GM18498 (cell line): Measurements from ENCODE around the gene STK38L.

Source experiments
- ATAC-seq: cut with Tn5 transposase; IDR thresholded peaks from one replicate; pipeline ENCODE4 v1.9.1; 2021; ENCODE audit warnings: mild to moderate bottlenecking, moderate library complexity; ENCODE audit not compliant: unreplicated experiment

The STK38L gene

GRCh38 chr12:27276275-27276674 lies 32.2 kb downstream of the STK38L start:
- ATAC-seq = no peak

GRCh38 chr12:27277846-27278260 lies 33.8 kb downstream of the STK38L start:
- ATAC-seq = peak; percentile 73

GRCh38 chr12:27279826-27280225 lies 35.7 kb downstream of the STK38L start:
- ATAC-seq = no peak

GRCh38 chr12:27280412-27280811 lies 36.3 kb downstream of the STK38L start:
- no peak for ATAC-seq

GRCh38 chr12:27282754-27283153 lies 38.7 kb downstream of the STK38L start:
- no peak for ATAC-seq

- ATAC-seq = no peak
Measured at GRCh38 chr12:27284021-27284420, 39.9 kb downstream of the STK38L start.

GRCh38 chr12:27284751-27285150 lies 40.7 kb downstream of the STK38L start:
- ATAC-seq = peak; percentile 55

- ATAC-seq = no peak
Measured at GRCh38 chr12:27285403-27285802, 41.3 kb downstream of the STK38L start.

GRCh38 chr12:27289414-27289813 lies 45.3 kb downstream of the STK38L start:
- ATAC-seq = peak; percentile 46

GRCh38 chr12:27290501-27291168 lies 46.5 kb downstream of the STK38L start:
- ATAC-seq = no peak

- no peak for ATAC-seq
Measured at GRCh38 chr12:27291862-27292261, 47.8 kb downstream of the STK38L start.

GRCh38 chr12:27292718-27293117 lies 48.6 kb downstream of the STK38L start:
- ATAC-seq = no peak

GRCh38 chr12:27293463-27293862 lies 49.4 kb downstream of the STK38L start:
- ATAC-seq = no peak

GRCh38 chr12:27296674-27297073 lies 52.6 kb downstream of the STK38L start:
- ATAC-seq = no peak

GRCh38 chr12:27297566-27297965 lies 53.5 kb downstream of the STK38L start:
- no peak for ATAC-seq

- no peak for ATAC-seq
Measured at GRCh38 chr12:27299102-27299501, 55.0 kb downstream of the STK38L start.

GRCh38 chr12:27300226-27300625 lies 56.1 kb downstream of the STK38L start:
- no peak for ATAC-seq

- ATAC-seq = no peak
Measured at GRCh38 chr12:27303139-27304111, 59.3 kb downstream of the STK38L start.

- ATAC-seq = no peak
Measured at GRCh38 chr12:27304856-27305255, 60.8 kb downstream of the STK38L start.

- ATAC-seq = no peak
Measured at GRCh38 chr12:27305673-27306456, 61.8 kb downstream of the STK38L start.

- ATAC-seq = peak; percentile 73
Measured at GRCh38 chr12:27309293-27309994, 65.4 kb downstream of the STK38L start.
